ENCODE results near the gene IMMP2L. TPM values are rescaled to one million over a fixed set of nuclear protein-coding genes. Genes with fewer than 3 reads are reported as not detected.

Gene IMMP2L
- total RNA-seq, 1 experiment from 2014 or later = 28.7 TPM

DNA sequence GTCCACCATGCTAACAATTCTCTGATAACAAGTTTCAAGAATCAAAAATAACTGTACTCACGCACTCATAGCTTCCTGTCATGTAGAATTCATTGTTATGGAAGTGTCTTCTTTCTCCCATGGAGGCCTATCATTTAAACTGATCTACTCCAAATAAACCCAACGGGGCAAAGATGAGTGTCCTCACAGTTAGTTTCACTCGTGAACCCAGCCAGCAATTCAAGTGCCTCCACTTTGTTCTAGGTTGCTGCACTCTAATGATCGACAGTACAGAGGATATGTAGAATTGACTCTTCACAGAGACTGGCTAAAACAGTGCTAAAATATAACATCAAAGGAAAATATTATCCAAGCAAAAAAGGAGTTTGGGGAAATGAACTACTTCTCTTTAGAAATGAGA is 360.0 kb downstream of the IMMP2L start:
- DNase-seq (ENCODE audit: low spot score) = no peak
- in situ Hi-C loops (cut with HindIII; ENCODE audit: low sequenced_read_pairs) = no loop called here

DNA sequence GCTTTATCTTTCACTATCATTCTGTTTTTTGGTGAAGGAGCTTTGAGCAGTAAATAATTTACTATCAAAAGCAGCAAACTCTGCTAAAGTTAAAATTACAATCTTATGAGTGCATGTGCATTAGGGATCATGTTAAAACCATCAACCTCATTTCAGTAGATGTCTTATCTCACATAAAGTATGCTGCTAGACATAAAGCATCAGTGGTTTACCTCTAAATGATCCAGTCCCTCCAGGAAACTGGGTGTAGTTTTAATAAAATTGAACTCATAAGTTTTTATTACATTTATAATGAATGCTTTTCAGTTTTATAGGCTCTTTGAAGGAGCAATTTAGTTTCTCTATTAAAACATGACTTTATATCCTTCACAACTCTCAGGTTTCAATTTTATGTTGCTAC is 362.6 kb downstream of the IMMP2L start:
- no peak for DNase-seq (ENCODE audit: low spot score)
- in situ Hi-C loops (cut with HindIII; ENCODE audit: low sequenced_read_pairs) = no loop called here

DNA sequence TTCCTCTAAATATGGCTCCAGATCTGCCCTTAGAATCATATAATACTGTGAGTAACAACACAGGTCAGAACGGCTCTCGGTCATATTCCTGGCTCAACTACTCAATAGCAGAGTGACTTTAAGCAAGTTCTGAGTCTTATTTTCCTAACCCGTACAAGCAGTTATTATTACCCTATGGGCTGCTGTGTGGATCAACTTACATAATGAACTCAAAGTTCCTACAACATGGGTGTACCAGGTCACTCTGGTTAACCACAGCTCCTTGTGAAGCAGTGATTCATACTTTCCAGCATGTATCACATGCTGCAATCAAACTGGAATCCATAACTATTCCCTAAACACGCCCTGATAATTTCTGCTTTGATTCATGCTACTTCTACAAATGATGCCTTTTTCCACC is 364.0 kb downstream of the IMMP2L start:
- DNase-seq (ENCODE audit: low spot score) = no peak
- in situ Hi-C loops (cut with HindIII; ENCODE audit: low sequenced_read_pairs) = no loop called here

GRCh38 chr7:111196655-111197054 is 365.6 kb downstream of the IMMP2L start:
- DNase-seq (ENCODE audit: low spot score) = no peak
- in situ Hi-C loops (cut with HindIII; ENCODE audit: low sequenced_read_pairs) = no loop called here

DNA sequence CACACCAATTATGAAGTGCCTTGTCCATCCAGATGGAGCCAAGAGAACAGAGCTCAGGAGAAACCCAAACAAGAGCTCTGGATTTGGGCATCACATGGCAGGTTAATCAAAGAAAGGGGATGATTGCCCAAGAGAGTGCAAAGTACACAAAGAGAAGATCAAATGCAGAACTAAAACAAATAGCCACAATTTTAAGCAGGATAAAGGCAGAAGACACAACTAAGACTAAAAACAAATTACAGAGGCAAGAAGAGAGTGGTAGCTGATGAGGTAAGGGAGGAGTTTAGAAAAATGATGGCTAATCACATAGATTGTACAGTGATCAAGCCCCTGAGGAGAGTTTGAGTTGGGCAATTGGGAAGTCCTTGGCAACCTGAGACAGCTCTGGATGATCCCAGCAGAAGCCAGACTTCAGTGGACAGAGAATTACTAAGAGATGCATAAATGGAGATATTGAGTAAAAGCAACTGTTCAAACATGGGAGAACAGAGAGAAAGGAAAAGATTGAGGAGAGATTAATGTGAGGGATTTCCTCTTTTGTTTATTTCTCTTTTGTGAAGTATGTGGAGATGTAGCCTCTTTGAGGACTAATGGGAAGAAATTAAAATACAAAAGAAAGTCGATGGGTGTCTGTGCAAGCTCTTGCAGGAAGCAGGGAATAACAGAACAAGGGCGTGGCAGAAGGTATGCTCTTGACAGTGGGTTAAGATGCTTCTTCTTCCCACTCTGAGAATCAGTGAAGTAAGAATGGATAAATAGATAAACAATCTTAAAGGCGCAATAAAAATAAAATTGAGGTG is 369.5 kb downstream of the IMMP2L start:
- DNase-seq (ENCODE audit: low spot score) = no peak
- in situ Hi-C loops (cut with HindIII; ENCODE audit: low sequenced_read_pairs) = no loop called here

- no peak for DNase-seq (ENCODE audit: low spot score)
- in situ Hi-C loops (cut with HindIII; ENCODE audit: low sequenced_read_pairs) = no loop called here
Measured at GRCh38 chr7:111190804-111191203, 371.5 kb downstream of the IMMP2L start.

GRCh38 chr7:111184987-111185386 is 377.3 kb downstream of the IMMP2L start:
- in situ Hi-C loops (cut with HindIII; ENCODE audit: low sequenced_read_pairs) = no loop called here
- peak; percentile 90 for DNase-seq (ENCODE audit: low spot score)

- in situ Hi-C loops (cut with HindIII; ENCODE audit: low sequenced_read_pairs) = no loop called here
- peak; percentile 66 for DNase-seq (ENCODE audit: low spot score)
Measured at GRCh38 chr7:111183321-111183720, 379.0 kb downstream of the IMMP2L start.

DNA sequence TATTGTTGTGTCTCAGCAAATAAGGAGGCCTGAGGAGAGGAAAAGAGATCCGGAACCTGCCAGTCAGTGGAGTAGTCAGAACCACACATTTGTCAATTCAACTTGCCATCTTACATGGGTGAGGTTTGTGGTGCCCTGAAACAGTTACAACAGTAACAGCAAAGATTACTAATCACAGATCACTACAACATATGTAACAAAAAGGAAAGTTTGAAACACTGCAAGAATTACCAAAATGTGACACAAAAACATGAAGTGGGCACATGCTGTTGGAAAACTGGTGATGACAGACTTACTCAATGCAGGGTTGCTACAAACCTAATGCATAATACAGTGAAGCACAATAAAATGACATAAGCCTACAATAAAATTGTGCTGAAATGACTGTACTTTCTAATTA is 382.0 kb downstream of the IMMP2L start:
- no peak for DNase-seq (ENCODE audit: low spot score)
- in situ Hi-C loops (cut with HindIII; ENCODE audit: low sequenced_read_pairs) = no loop called here

GRCh38 chr7:111175908-111176441 is 386.3 kb downstream of the IMMP2L start:
- no peak for DNase-seq (ENCODE audit: low spot score)
- in situ Hi-C loops (cut with HindIII; ENCODE audit: low sequenced_read_pairs) = no loop called here

GRCh38 chr7:111174510-111174909 is 387.8 kb downstream of the IMMP2L start:
- in situ Hi-C loops (cut with HindIII; ENCODE audit: low sequenced_read_pairs) = no loop called here
- no peak for DNase-seq (ENCODE audit: low spot score)

GRCh38 chr7:111173990-111174389 is 388.3 kb downstream of the IMMP2L start:
- no peak for DNase-seq (ENCODE audit: low spot score)
- in situ Hi-C loops (cut with HindIII; ENCODE audit: low sequenced_read_pairs) = no loop called here

DNA sequence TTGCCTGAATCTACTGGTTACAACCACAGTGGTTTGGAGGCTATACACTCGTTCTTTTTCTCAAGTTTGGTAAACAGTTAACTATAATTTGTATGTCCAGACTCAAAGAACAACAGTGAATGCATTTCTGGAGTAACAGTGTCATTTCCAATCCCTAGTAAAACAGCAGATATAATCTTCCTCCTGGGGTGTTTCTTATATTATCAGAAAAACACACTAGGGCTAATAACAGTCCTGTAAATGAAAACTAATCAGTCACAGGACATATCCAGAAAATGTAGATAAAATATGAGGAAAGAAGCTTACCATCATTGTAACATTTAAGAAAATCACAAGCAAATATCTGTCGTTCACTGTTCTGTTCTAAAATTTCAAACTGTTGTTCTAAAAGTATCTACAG is 388.8 kb downstream of the IMMP2L start:
- no peak for DNase-seq (ENCODE audit: low spot score)
- in situ Hi-C loops (cut with HindIII; ENCODE audit: low sequenced_read_pairs) = no loop called here

DNA sequence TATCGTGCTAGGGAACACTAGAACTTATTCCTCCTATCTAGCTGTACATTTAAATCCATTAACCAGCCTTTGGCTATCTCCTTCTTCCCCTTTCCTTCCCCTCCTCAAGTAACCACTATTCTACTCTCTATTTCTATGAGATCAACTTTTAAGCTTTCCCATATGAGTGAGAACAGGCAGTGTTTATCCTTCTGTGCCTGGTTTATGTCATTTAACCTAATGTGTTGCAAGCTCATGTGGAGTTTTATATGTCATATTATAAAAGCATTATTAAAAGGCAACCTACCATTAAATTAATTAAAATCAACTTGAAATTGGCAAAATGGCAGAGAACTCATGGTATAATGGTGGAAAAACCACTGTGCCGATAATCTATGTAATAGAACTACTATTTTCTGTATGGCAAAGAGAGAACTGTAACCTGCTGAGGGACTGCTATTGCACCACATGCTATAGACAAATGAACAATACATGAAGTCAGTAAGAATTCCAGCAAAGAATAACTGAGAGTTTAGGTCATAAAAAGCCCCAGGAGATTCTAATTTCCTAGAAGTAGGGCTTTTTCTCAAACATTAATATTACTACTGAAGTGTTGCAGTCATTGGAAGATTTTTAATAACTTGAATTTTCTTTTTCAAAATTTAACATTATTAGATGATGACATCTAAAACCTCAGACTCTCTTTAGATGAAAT is 389.6 kb downstream of the IMMP2L start:
- in situ Hi-C loops (cut with HindIII; ENCODE audit: low sequenced_read_pairs) = no loop called here

DNA sequence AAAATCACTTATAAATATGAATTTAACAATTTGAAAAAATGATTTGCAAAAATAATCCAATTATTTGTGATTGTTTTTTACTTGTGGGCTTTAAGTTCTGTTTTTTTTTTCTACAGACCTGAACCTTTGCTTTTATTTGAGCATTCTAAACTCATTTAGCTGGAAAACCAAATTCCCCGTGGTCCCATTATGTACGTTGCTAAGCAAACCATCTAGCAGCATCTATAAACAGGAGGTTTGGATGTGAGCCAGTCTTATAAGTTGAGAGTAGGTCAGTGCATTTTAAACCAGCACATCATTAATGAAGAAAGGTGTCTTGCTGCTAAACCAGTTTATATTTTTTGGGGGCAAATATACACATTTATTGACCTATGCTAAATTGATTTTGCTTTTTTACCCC is 394.1 kb downstream of the IMMP2L start:
- DNase-seq (ENCODE audit: low spot score) = peak; percentile 26
- in situ Hi-C loops (cut with HindIII; ENCODE audit: low sequenced_read_pairs) = no loop called here

More for the DNA sequence above, 389.6 kb downstream of the IMMP2L start:
- DNase-seq (ENCODE audit: low spot score) = no peak

GRCh38 chr7:111164442-111164841 is 397.9 kb downstream of the IMMP2L start:
- peak; percentile 38 for DNase-seq (ENCODE audit: low spot score)
- in situ Hi-C loops (cut with HindIII; ENCODE audit: low sequenced_read_pairs) = no loop called here

DNA sequence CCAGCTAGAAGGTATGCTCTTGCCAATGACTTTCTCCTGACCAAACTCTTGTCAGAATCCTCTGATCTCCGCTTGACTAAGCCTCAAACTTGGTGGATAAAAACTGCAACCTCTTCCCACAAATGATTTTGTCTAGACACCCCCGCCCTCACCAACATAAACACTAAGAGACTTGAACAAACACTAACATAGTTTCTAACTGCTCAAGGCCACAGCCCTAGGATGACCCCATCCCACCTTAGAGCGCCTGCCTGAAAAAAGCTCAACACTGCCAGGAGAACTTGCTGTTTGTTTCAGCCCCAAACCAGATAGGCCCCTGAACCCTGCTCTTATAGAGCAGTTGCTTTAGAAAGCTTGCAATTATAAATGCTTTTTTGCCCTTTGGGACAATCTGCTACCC is 399.6 kb downstream of the IMMP2L start:
- in situ Hi-C loops (cut with HindIII; ENCODE audit: low sequenced_read_pairs) = no loop called here

DNA sequence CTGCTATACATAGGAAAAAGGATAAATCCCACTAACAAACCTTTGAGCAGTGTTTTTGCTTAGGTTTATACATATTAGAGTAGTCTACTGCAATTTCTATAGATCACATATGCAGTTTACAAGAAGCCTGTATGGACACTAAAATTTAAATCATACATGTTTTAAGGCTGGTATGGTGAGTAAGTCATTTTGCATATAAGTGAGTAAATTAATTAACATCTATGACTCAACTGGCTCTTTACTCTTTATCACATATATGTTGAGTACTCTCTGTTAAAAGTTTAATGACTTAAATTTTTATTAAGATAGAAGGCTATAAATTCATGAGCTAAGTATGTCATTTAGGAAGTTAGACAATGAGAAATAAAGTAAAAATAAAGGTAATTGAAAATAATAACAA is 402.0 kb downstream of the IMMP2L start:
- DNase-seq (ENCODE audit: low spot score) = no peak
- in situ Hi-C loops (cut with HindIII; ENCODE audit: low sequenced_read_pairs) = no loop called here

More for the DNA sequence above, 399.6 kb downstream of the IMMP2L start:
- DNase-seq (ENCODE audit: low spot score) = no peak

DNA sequence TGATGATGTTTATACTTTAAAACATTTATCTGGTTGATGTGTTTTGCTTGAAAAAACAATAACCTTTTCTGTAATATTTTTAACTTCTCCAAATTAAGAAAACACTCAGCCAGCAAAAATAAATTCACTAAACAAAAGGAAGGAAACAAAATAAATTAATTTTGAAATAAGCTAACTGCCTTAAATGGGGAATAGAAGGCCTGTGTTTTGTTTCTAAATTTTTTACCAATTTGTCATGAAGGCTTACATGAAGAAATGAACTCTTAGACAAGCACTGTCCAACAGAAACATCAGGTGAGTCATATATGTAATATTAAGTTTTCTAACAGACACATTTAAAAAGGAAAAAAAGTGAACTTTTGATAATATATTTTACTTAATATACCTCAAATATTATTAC is 402.9 kb downstream of the IMMP2L start:
- in situ Hi-C loops (cut with HindIII; ENCODE audit: low sequenced_read_pairs) = no loop called here
- DNase-seq (ENCODE audit: low spot score) = no peak

DNA sequence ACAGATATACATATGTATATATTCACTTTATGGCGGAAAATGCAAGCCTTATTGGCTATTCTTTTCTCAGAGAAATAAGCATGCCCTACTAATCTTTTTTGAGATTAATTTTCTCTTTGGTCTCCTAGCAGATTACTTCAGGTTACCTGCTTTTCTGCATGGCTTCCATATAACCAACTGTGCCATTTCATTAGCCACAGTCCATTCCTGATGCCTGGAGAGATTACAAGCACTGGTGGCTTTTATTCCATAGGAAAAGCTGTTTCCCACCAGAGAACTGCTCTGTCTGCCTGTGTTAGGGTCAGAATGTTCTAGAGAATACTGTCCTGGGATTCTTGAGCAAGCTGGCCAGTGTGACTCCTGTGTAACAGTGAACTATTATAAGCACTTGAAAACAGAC is 411.6 kb downstream of the IMMP2L start:
- in situ Hi-C loops (cut with HindIII; ENCODE audit: low sequenced_read_pairs) = no loop called here
- no peak for DNase-seq (ENCODE audit: low spot score)
